Measurements from ENCODE around the gene PCDHGB1.
A peak's percentile ranks its signal among the peaks of the same experiment; 100 is the strongest.

Gene PCDHGB1

DNA sequence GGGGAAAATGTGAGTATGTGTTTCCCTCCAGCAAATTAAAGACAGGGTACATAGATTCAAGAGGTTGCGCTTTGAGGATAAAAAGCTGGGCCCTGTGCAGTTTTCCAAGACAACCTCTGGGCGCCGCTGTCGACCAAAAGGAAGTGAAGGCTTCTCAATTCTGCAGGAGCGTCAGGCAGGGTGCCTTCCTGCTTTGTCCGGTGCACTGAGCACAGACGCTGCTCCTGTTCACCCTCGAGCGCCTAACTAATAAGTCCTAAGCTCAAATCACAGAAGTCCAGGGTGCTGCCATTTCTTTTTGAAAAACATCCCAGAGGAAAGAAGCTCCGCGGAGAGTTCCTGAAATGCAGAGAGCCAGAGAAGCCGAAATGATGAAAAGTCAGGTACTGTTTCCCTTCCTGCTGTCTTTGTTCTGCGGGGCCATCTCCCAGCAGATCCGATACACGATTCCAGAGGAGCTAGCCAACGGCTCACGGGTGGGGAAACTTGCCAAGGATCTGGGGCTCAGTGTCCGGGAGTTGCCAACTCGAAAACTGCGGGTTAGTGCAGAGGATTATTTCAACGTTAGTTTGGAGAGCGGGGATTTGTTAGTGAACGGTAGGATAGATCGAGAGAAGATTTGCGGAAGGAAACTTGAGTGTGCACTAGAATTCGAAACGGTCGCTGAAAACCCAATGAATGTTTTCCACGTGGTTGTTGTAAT, at the start of gene PCDHGB1:
PCDHGB1 (plus strand) TSS at position 183 of the 703 bp plus-strand sequence; CDS start at position 345, 162 bp downstream.
- Histone ChIP-seq H3K9ac (ENCODE audit: low read length) (peak within 1 kb of the TSS; percentile 79), H3K27me3 (ENCODE audit: insufficient read depth, low read length) (no peaks in the 10 kb centered on the region)

DNA sequence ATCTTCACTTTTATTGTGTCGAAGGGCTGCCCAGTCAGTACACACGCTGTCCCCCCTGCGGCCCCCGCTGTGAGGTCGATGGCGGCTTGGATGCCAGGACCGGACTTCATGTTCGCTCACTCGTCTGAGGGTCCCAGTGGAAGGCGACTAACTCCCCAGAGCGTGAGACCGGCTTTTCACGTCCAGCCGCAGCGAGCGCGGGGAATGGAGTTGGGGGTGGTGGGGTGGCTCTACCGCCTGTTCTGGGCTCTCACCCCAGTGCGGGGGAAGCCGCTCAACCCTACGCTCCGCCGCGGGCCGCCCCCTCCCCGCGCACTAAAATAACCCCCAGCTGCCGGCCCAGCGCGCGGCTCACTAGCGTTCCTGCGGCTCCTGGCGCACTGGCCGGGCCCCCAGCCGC, 46.1 kb upstream of the PCDHGB1 start, which contains the start of gene SLC25A2:
SLC25A2 (minus strand) TSS at position 294 of the 400 bp plus-strand sequence; CDS start at position 110, 184 bp downstream.
- no peaks in the 10 kb centered on the region for H3F3A ChIP-seq (ENCODE audit: insufficient read depth, low read length)

More for the DNA sequence above, at the start of gene PCDHGB1:
- Histone ChIP-seq H3K9me3 (ENCODE audit: low read length) (peaks cover 14% of the 10 kb centered on the region), H3F3A (ENCODE audit: insufficient read depth, low read length) (no peaks in the 10 kb centered on the region), H3K27ac (ENCODE audit: low read depth, low read length, poor library complexity, severe bottlenecking) (no peak within 1 kb of the TSS), H3K79me2 (ENCODE audit: insufficient read depth, low read length) (no peaks in the 10 kb centered on the region), H3K36me3 (ENCODE audit: insufficient read depth, low read length) (peaks cover 16% of the 10 kb centered on the region), H3K4me1 (ENCODE audit: insufficient read depth, low read length, severe bottlenecking) (peaks cover 6% of the 10 kb centered on the region), H3K4me3 (ENCODE audit: low read depth, low read length, poor library complexity, severe bottlenecking) (peak within 1 kb of the TSS; percentile 80), H2AFZ (ENCODE audit: low read length) (peak within 1 kb of the TSS; percentile 88; the same call in 1 of the 2 replicates), H3K4me2 (ENCODE audit: low read length) (peak within 1 kb of the TSS; percentile 77), H3K9me2 (ENCODE audit: low read depth, low read length) (no peaks in the 10 kb centered on the region), H4K20me1 (ENCODE audit: insufficient read depth, low read length) (no peaks in the 10 kb centered on the region)
- TF ChIP-seq, protein P1, sequence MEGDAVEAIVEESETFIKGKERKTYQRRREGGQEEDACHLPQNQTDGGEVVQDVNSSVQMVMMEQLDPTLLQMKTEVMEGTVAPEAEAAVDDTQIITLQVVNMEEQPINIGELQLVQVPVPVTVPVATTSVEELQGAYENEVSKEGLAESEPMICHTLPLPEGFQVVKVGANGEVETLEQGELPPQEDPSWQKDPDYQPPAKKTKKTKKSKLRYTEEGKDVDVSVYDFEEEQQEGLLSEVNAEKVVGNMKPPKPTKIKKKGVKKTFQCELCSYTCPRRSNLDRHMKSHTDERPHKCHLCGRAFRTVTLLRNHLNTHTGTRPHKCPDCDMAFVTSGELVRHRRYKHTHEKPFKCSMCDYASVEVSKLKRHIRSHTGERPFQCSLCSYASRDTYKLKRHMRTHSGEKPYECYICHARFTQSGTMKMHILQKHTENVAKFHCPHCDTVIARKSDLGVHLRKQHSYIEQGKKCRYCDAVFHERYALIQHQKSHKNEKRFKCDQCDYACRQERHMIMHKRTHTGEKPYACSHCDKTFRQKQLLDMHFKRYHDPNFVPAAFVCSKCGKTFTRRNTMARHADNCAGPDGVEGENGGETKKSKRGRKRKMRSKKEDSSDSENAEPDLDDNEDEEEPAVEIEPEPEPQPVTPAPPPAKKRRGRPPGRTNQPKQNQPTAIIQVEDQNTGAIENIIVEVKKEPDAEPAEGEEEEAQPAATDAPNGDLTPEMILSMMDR (IDR thresholded peaks at IDR 0.05; ENCODE audit: low read length), result peak; percentile 78
- TF ChIP-seq EZH2 (IDR thresholded peaks at IDR 0.05; ENCODE audit: borderline replicate concordance, low read length), result no peak

DNA sequence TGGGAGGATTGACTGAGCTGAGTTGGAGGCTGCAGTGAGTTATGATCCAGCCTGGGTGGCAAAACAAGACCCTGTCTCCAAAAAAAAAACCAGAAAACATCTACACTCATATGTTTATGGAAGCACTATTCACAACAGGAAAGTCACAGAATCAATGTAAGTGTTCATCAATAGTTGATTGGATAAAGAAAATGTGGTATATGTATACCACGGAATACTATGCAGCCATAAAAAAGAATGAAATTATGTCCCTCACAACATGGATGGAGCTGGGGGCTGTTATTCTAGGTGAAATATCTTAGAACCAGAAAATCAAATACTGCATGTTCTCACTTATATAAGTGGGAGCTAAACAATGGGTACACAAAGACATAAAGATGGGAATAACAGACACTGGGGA, 43.3 kb upstream of the PCDHGB1 start:
- no peak overlapping the region for H3K27ac ChIP-seq (ENCODE audit: low read depth, low read length, poor library complexity, severe bottlenecking)
- H3K4me2 ChIP-seq (ENCODE audit: low read length), result no peak overlapping the region
- peaks cover 29% of the 10 kb centered on the region for H3K9me3 ChIP-seq (ENCODE audit: low read length)
- no peaks in the 10 kb centered on the region for H3K9me2 ChIP-seq (ENCODE audit: low read depth, low read length)
- no peaks in the 10 kb centered on the region for H4K20me1 ChIP-seq (ENCODE audit: insufficient read depth, low read length)
- TF ChIP-seq, protein P1 (IDR thresholded peaks at IDR 0.05; ENCODE audit: low read length), result no peak
- no peak for TF ChIP-seq EZH2 (IDR thresholded peaks at IDR 0.05; ENCODE audit: borderline replicate concordance, low read length)
- H3K27me3 ChIP-seq (ENCODE audit: insufficient read depth, low read length), result no peaks in the 10 kb centered on the region
- no peaks in the 10 kb centered on the region for H3F3A ChIP-seq (ENCODE audit: insufficient read depth, low read length)
- H3K9ac ChIP-seq (ENCODE audit: low read length), result no peak overlapping the region
- H2AFZ ChIP-seq (ENCODE audit: low read length), result no peak overlapping the region
- H3K36me3 ChIP-seq (ENCODE audit: insufficient read depth, low read length), result no peaks in the 10 kb centered on the region
- H3K4me3 ChIP-seq (ENCODE audit: low read depth, low read length, poor library complexity, severe bottlenecking), result no peak overlapping the region
- H3K79me2 ChIP-seq (ENCODE audit: insufficient read depth, low read length), result no peaks in the 10 kb centered on the region
- no peaks in the 10 kb centered on the region for H3K4me1 ChIP-seq (ENCODE audit: insufficient read depth, low read length, severe bottlenecking)

More for the DNA sequence above, 46.1 kb upstream of the PCDHGB1 start, which contains the start of gene SLC25A2:
- H3K4me3 ChIP-seq (ENCODE audit: low read depth, low read length, poor library complexity, severe bottlenecking), result no peak within 1 kb of the TSS
- no peaks in the 10 kb centered on the region for H3K36me3 ChIP-seq (ENCODE audit: insufficient read depth, low read length)
- H4K20me1 ChIP-seq (ENCODE audit: insufficient read depth, low read length), result no peaks in the 10 kb centered on the region
- H2AFZ ChIP-seq (ENCODE audit: low read length), result no peak within 1 kb of the TSS
- TF ChIP-seq, protein P1 (IDR thresholded peaks at IDR 0.05; ENCODE audit: low read length), result no peak
- TF ChIP-seq EZH2 (IDR thresholded peaks at IDR 0.05; ENCODE audit: borderline replicate concordance, low read length), result no peak
- peaks cover 18% of the 10 kb centered on the region; the same call in 1 of the 2 replicates for H3K9me3 ChIP-seq (ENCODE audit: low read length)
- H3K79me2 ChIP-seq (ENCODE audit: insufficient read depth, low read length), result no peaks in the 10 kb centered on the region
- no peaks in the 10 kb centered on the region for H3K9me2 ChIP-seq (ENCODE audit: low read depth, low read length)
- no peak within 1 kb of the TSS for H3K4me2 ChIP-seq (ENCODE audit: low read length)
- no peak within 1 kb of the TSS for H3K9ac ChIP-seq (ENCODE audit: low read length)
- H3K27ac ChIP-seq (ENCODE audit: low read depth, low read length, poor library complexity, severe bottlenecking), result no peak within 1 kb of the TSS
- no peaks in the 10 kb centered on the region for H3K4me1 ChIP-seq (ENCODE audit: insufficient read depth, low read length, severe bottlenecking)
- H3K27me3 ChIP-seq (ENCODE audit: insufficient read depth, low read length), result no peaks in the 10 kb centered on the region

All from OCI-LY1 (cell line).